AG09319 (cell line): ENCODE measurements around the gene NCAPG.

Experiments used
- DNase-seq: peaks from one replicate; pipeline ENCODE4 v3.0.0-alpha.2; 2010; ENCODE audit warnings: low read depth; ENCODE audit errors: extremely low read depth
- CTCF ChIP-seq: IDR thresholded peaks from 2 replicates; pipeline ENCODE4 v1.5.1; 2011; ENCODE audit warnings: low read depth, mild to moderate bottlenecking, inconsistent platforms, low read length, moderate library complexity

The NCAPG gene

GRCh38 chr4:17766826-17767458 is 43.8 kb upstream of the NCAPG start:
- TF ChIP-seq CTCF, result no peak
- no peak for DNase-seq

- no peak for TF ChIP-seq CTCF
Observed at GRCh38 chr4:17769406-17770174, 41.2 kb upstream of the NCAPG start.

GRCh38 chr4:17770845-17771244 is 39.9 kb upstream of the NCAPG start:
- TF ChIP-seq CTCF, result no peak
- DNase-seq, result no peak

More at GRCh38 chr4:17769406-17770174, 41.2 kb upstream of the NCAPG start:
- no peak for DNase-seq

GRCh38 chr4:17771284-17771908 is 39.4 kb upstream of the NCAPG start:
- DNase-seq, result no peak

GRCh38 chr4:17773135-17773698 is 37.6 kb upstream of the NCAPG start:
- TF ChIP-seq CTCF, result no peak
- no peak for DNase-seq

More at GRCh38 chr4:17771284-17771908, 39.4 kb upstream of the NCAPG start:
- TF ChIP-seq CTCF, result no peak

GRCh38 chr4:17778431-17778830 is 32.3 kb upstream of the NCAPG start:
- DNase-seq, result no peak
- TF ChIP-seq CTCF, result no peak
